Retinal pigment epithelial cell (primary cell): ENCODE measurements around the gene SDK1.

Source experiments
- DNase-seq: peaks from one replicate; pipeline ENCODE4 v3.0.0-alpha.2; 2010; ENCODE audit warnings: low read depth
- H3K4me3 ChIP-seq: 2 replicates; pipeline ENCODE4 v1.5.1; 2011; ENCODE audit warnings: mild to moderate bottlenecking, low read length, control low read depth, moderate library complexity
- TF ChIP-seq, protein P1 (sequence below): conservative IDR thresholded peaks from 2 replicates; pipeline ENCODE4 v1.5.1; 2011; ENCODE audit warnings: low read depth, low read length, control low read depth, inconsistent platforms

Gene SDK1

DNA sequence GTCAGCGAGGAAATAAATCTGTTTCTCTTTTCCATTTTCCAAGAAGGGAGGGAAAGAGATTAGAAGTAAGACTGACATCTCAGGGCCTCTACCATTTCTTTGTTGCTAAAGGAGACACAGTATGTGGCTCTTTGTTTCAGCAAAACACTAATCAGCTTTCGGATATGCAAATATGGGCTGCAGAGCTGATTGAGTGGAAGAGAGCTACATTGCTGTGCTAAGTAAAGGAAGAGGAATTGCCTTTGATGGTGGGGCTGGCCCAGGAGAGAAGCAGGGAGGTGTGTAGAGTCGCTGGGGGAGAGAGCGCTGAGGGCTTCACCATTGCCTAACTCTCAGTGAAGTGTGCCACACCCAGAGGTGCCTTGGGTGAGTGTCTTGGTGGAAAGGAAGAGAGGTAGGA, 284.8 kb downstream of the SDK1 start:
- no peak overlapping the region for H3K4me3 ChIP-seq
- TF ChIP-seq, protein P1, sequence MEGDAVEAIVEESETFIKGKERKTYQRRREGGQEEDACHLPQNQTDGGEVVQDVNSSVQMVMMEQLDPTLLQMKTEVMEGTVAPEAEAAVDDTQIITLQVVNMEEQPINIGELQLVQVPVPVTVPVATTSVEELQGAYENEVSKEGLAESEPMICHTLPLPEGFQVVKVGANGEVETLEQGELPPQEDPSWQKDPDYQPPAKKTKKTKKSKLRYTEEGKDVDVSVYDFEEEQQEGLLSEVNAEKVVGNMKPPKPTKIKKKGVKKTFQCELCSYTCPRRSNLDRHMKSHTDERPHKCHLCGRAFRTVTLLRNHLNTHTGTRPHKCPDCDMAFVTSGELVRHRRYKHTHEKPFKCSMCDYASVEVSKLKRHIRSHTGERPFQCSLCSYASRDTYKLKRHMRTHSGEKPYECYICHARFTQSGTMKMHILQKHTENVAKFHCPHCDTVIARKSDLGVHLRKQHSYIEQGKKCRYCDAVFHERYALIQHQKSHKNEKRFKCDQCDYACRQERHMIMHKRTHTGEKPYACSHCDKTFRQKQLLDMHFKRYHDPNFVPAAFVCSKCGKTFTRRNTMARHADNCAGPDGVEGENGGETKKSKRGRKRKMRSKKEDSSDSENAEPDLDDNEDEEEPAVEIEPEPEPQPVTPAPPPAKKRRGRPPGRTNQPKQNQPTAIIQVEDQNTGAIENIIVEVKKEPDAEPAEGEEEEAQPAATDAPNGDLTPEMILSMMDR = no peak
- no peak for DNase-seq

DNA sequence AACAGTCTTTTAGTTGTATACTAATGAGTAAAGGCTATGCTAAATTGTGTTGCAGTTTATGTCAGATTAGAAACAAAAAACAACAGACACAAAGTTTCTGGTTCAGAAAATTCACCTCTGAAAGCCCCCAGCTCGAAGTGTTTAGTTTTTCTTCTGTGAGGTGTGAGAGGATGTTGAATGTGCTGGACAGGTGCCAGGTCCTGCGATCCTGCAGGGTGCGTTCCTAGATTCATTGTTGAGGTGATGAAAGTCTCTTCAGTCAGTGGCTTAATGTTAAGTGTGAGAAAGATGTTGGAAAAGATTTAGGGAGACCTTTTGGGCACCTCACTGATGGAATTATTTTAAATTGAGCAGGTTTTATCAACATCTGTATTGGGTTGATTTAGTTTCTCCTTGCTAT, 287.3 kb downstream of the SDK1 start:
- DNase-seq = no peak
- TF ChIP-seq, protein P1 = no peak

DNA sequence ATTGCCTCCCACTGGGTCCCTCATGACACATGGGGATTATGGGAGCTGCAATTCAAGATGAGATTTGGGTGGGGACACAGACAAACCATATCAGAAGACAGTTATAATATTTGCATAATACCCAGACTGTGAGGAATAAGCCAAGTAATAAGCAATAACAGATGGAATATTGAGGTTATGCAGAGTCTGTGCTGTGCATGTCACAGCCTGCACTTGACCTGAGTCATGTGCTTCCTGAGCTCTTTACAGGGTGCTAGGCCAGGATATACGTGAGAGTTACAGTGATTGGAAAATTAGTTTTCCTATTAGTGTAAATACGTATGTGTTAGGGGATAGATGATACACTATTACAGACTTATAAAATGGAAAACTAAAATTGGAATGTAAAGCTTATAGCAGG, 288.7 kb downstream of the SDK1 start:
- TF ChIP-seq, protein P1 = no peak
- H3K4me3 ChIP-seq = no peak overlapping the region
- peak; percentile 4 for DNase-seq

More for the DNA sequence above, 287.3 kb downstream of the SDK1 start:
- no peak overlapping the region for H3K4me3 ChIP-seq

DNA sequence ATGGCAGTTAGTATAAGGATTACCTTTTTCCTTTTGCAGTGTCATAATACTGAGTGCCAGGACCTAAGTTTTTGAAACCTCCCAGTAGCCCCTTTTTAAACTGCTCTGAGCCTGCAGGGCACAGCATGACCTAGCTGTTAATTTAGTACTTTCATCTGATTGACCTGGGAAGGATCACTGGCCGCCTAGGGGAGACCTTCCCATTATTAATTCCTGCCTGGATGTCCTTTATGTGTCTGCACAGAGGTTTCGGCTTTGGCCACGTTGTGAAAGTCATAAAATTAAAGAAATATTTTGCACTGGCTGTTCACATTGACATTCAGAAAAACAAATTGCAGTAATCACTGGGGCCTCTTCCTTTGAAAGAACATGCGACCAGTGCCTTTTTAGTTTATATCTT, 290.2 kb downstream of the SDK1 start:
- no peak for DNase-seq
- H3K4me3 ChIP-seq = no peak overlapping the region
- TF ChIP-seq, protein P1 = no peak

DNA sequence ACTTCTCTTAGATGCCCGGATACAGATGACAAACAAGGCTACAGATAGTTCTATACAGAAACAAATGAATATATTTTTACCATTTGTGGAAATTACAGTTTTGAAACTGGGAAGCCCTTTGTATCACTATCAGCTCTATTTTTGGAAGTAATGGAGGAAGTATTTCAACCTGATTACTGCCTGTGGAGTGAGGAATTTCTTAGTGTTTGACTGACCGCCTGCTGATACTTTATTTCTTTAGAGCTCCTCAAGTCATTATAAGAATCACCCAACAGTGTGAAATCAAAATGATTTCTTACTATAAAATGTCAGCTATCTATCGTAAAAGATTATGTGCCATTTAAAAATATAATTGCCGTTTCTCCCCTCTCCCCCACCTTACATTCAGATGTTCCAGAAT, 290.9 kb downstream of the SDK1 start:
- TF ChIP-seq, protein P1 = no peak
- H3K4me3 ChIP-seq = no peak overlapping the region
- DNase-seq = no peak

DNA sequence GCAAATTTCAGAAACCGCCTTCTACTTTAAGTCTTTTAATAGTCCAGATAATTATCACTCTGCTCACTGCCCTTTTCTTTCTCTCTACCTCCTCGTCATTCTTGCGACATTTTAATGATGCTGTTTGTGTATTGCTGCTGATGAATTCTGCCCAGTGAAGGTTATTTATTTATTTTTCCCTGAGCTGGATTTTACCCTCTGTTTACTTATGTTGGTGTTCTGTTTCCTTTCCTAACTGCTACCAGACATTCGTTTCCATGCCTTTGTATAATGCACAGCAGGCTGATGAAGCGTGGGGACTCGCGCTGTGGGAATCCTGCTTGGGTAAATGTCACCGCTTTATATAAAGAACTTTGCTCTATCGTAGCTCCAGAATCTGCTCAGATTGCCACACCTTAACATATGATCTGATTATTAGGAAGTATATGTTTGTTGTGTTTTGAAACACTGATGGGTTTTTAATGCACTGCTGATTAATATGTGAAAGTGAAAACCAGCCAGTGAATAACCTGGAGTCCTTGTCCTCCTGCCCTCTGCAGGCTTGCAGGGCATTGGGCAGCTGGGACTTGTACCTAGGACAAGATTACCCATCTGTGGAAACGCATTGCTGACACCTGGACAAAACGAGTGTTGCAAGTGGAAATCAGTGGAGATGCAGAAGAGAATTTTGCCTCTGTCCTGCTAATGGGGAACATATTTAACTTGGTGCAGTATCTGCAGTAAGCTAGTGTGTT, 291.5 kb downstream of the SDK1 start:
- H3K4me3 ChIP-seq = no peak overlapping the region
- TF ChIP-seq, protein P1 = no peak
- no peak for DNase-seq

DNA sequence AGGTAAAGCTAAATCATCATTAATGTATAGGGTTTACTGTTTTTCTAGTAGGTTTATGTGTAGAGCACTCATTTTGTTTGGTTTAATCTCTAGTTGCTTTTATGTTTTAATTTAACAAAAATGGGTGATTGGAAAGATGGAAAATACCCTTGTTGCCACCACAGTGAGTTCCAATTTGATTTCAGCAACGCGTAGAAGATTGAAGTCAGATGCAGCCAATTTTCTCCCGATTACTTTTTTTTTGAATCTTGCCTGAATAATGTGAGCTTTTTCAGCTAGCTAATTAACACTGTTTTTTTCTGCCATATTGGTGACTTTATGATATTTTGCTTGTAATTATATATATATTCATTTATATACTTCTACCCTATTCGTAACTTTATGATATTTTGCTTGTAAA, 293.8 kb downstream of the SDK1 start:
- no peak for DNase-seq
- TF ChIP-seq, protein P1 = no peak
- no peak overlapping the region for H3K4me3 ChIP-seq
